ENCODE data around the gene FUT8.

FUT8 gene

DNA sequence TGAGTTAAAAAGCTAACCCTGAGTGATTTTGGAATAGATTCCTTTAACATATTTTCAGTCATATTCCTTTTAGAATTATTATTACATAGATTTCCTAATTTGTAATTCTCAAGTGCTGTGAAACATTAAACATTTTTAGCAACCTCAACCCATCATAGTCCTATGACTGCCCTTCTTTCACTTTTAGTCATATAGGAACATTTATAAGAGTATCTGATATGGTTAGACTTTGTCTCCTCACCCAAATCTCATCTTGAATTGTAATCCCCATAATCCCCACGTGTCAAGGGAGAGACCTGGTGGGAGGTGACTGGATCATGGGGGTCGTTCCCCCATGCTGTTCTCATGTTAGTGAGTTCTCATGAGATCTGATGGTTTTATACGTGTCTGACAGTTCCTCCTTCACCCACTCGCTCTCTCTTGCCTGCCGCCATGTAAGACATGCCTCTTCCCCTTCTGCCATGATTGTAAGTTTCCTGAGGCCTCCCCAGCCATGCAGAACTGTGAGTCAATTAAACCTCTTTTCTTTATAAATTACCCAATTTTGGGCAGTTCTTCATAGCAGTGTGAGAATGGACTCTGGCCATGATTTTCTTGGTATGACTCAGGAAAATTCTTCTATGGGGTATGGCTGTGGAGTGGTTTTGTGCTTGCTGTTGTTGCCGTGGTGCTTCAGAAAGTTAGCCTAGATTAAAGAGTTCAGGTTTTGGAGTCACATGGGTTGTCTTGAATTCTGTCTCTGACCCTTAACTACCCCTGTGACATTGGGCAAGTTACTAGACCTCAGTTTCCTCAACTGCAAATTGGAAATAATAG, 83.9 kb downstream of the FUT8 start:
- DNase-seq = no peak

DNA sequence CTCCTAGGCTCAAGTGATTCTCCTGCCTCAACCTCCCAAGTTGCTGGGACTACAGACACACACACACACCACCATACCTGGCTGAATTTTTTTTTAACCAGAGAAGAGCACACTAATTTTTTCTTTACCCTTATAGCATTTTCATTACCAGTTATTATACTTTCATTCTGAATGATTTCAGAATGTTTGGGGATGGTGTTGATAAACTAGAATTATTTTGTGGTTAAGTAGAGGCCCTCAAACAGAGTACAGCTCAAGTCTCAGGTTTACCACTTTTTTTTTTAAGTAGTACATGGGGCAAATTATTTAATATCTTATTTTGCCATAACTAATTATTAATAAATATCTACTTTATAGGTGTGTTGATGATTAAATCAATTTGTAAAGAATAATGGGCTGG, 86.6 kb downstream of the FUT8 start:
- DNase-seq = no peak

DNA sequence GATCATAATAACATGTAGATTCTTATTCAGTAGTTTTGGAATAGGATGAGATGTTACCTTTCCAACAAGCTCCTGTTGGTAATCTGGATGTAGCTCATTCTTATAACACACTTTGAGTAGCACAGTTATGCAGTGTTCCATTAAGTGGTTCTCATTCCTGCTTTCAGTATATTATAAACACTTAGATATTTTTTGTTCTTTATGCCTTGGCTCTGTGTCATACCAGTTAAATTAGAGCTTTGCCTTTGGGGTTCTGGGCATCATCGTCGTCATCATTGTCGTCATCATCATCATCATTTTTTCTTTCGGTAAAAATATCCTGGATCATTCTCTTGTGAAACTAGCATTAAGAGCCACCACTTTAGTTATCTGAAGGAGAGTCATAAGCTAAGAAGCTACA, 87.5 kb downstream of the FUT8 start:
- no peak for DNase-seq

DNA sequence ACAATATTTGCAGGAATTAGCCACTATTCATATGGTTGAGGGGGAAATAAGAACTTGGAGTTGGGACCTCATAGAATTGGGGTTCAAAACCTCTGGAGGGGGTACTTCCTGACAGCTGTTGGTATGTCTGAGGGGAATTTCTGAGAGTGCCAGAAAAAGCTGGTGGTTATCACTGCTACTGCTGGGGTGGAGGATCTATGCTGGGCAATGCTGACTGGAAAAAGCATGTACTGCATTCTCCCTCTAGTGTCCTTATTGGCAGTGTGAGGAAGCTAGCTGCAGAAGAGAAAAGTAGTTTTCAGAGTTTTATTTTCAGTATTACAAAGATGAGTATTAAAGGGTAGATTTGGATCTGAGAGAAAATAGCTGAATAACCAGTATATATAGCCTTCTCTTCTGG, 88.8 kb downstream of the FUT8 start:
- DNase-seq = no peak

DNA sequence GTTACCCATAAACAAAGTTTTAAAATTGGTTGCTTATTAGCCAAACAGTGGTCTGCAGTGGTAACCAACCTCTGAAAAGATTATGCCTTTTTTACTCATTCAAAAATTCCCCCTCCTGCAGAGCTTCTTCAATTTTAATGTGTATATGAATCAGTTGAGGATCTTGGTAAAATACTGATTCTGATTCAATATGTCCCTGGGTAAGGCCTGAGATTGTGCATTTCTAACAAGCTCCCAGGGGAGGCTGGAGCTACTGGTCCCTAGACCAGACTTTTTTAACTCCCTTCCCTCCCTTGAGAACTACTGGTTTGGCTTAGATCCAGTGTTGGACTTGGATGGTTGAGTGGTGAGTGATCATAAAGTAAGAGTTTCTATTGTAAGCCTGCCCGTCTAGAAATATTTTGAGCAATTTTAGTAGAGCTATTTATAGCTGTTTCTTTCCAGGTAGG, 90.2 kb downstream of the FUT8 start:
- DNase-seq = peak; percentile 95

DNA sequence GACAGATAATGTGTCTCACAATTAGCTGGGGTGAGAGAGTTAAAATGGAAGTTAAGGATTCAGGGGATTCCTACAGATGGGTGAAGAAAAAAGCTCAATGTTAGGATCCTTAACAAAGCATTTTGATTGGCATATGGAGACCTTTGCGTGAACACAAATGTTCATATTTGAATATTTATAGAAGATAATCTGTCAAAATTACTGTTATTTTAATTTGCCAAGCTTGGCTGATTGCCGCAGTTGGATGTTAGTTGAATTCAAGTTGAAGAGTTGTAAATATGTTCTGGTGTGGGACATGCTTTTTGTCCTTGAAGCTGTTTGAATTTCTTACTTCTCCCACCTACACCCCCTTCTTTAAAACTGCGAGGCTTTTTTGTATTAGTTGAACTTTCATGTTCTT, 91.2 kb downstream of the FUT8 start:
- DNase-seq = no peak

DNA sequence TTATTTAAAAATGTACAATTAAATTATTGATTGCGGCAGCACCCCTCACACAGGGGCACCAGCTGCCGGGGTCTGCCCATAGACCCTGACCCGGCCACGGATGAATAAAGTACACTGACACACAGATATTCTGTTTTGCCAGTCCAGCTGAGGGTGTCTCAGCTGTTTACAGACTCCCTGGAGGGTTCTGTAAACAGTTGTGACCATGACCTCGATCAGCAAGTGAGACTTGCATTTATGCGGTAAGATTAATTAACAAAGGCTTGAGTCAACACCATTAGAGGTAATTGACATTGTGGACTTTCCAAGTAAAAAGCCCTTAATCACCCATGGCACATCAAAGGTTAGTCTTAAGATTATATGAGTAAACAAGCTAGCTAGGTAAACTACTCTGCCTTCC, 94.3 kb downstream of the FUT8 start:
- peak; percentile 81 for DNase-seq

DNA sequence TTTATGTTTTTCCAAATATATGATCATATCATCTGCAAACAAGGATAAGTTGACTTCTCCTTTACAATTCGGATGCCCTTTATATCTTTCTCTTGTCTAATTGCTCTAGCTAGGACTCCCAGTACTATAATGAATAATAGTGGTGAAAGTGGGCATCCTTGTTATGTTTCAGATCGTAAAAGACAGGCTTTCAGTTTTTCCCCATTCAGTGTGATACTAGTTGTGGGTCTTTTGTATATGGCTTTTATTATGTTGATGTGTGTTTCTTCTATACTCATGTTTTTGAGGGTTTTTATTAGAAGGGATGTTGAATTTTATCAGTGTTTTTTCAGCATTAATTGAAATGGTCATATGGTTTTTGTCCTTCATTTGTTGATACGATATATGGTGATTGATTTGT, 97.3 kb downstream of the FUT8 start:
- DNase-seq = no peak

DNA sequence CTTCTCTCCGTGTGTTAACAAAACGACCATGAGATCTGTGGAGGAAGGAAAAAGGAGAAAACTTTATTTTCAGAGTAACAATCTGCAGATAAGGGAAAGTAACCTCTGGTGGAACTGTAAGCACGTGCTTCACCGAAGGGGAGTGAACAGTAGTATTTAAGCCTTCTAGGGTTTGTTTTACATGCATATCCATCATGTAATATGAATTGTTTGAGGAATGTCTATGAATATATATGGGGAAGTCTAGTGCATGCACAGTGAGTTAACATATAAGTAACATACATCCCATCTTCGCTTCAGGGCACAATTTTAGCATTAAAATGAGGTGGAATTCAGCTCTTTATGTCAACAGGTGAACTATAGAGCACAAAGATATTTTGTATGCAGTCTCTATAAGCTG, 101.1 kb downstream of the FUT8 start:
- no peak for DNase-seq

DNA sequence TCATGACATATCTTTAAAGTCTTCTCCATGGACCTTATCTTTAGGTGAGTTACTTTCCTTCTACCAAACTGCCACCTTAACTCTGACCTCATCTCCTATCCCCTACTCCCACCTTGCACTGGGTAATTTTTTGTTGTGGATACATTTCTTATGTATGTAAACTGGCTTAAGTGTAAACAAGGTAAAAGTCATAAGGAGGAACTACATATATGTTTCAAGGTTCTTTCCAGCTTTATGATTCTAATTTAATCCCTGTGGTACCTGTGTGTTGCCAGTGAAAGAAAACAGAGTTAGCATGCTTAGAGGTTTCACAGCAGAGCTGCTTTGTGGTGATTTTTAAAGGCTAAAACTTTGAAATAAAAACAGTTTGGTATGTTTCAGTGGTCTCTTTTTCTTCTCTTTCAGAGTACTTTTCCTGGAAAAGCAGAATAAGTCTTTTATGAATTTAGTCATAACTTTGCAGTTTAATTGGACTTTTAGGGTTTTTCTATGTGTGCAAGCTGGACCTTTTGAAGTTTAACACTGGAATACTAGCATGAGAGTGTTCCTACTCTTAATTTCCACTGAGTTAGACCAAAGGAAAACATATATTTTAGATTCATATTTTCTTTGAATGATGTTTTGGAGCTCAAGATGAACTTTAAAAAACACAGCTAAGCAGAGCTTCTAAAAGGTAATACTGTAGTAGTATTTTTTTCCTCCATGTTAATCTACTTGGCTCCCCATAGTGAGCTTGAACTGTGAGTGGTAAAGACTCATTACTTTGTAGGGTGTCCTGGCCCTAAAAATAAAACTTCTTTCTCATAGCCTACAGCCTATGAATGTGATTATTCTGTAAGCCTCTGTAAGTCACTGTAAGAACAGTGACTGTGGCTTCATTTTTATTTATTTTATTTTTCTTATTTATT, 105.4 kb downstream of the FUT8 start:
- DNase-seq = no peak

DNA sequence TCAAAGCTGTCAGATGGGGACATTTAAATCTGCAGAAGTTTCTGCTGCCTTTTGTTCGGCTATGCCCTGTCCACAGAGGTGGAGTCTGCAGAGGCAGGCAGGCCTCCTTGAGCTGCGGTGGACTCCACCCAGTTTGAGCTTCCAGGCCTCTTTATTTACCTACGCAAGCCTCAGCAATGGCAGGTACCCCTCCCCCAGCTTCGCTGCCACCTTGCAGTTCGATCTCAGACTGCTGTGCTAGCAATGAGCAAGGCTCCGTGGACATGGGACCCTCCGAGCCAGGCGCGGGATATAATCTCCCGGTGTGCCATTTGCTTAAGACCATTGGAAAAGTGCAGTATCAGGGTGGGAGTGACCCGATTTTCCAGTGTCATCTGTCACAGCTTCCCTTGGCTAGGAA, 115.5 kb downstream of the FUT8 start:
- no peak for DNase-seq

DNA sequence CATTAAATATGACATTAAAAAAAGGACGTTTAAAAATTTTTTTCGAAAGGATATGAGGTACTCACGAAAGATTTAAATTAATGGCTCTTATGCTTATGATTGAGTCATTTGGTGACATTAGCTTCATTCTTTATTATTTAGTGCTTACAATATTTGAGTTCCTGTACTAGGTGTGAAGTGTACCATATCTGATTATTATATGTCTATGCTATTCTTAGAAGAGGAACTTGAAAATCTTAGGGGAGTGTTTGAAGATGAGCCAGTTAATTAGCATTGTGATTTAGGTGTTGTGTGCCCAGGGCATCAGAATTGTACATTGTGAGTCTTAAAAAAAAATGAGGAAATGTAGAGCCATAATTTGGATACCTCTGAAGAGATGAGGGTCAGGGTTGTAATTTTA, 118.6 kb downstream of the FUT8 start:
- DNase-seq = no peak

DNA sequence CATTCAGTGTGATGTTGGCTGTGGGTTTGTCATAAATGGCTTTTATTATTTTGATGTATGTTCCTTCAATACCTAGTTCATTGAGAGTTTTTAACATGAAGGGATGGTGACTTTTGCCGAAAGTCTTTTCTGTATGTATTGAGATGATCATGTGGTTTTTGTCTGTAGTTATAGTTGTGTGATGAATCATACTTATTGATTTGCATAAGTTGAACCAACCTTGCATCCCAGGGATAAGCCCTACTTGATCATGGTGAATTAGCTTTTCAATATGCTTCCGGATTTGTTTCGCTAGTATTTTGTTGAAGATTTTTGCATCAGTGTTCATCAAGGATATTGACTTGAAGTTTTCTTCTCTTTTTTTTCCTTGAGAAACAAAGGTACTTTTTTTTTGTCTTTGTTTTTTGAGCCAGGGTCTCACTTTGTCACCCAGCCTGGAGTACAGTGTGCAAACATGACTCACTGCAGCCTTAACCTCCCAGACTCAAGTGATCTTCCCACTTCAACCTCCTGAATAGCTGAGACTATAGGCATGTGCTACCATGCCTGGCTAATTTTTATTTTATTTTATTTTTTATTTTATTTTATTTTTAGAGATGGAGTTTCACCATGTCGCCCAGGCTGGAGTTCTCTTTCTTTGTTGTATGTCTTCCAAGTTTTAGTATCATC, 121.3 kb downstream of the FUT8 start:
- no peak for DNase-seq

DNA sequence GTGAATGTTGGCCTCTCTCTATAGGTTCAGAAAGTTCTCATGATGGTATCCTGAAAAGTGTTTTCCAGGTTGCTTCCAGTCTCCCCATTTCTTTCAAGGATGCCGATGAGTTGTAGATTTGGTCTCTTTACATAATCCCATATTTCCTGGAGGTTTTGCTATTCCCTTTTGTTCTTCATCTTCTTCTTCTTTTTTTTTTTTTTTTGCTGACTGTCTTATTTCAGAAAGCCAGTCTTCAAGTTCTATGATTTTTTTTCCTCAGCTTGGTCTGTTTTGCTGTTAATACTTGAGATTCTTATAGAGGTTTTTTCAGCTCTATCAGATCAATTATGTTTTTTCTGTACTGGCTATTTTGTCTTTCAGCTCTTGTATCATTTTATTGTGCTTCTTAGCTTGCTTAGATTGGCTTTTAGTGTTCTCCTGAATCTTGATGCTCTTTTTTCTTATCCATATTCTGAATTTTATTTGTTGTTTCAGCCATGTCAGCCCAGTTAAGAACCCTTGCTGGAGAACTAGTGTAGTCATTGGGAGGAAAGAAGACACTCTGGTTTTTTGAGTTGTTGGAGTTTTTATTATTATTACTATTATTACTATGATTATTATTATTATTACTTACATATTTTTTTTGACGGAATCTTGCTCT, 124.4 kb downstream of the FUT8 start:
- DNase-seq = no peak

DNA sequence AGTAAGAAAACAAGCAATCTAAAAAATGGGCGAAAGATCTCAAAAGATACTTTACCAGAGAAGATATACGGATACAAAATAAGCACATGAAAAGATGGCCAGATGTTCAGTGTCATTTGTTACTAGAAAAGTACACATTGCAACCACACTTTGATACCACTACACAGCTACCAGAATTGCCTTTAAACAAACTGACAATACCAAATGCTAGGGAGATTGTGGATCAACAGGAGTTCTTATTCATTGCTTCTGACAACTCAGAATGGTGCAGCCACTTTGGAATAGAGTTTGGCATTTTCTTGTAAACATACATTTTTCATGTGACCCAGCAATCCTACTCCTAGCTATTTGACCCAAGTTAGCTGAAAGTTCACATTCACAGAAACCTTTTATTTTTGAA, 136.3 kb downstream of the FUT8 start:
- no peak for DNase-seq

DNA sequence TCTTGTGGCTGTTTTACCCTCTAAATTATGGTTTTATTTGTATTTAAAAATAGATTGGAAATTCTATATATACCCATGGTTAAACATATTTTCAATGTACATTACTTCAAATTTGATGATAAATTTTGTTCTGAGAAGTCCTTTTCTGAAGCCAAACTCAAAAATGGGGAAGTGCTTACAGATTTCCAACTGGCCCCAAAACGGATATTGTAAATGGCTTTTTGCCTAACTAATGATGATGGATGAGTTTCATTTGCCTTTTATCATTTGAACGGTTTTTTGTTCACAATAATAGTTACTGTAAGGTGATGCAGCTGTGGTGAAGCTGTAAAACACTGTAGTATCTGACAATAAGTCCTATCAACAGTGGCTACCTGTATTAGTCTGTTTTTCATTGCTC, 136.9 kb downstream of the FUT8 start:
- DNase-seq = no peak

DNA sequence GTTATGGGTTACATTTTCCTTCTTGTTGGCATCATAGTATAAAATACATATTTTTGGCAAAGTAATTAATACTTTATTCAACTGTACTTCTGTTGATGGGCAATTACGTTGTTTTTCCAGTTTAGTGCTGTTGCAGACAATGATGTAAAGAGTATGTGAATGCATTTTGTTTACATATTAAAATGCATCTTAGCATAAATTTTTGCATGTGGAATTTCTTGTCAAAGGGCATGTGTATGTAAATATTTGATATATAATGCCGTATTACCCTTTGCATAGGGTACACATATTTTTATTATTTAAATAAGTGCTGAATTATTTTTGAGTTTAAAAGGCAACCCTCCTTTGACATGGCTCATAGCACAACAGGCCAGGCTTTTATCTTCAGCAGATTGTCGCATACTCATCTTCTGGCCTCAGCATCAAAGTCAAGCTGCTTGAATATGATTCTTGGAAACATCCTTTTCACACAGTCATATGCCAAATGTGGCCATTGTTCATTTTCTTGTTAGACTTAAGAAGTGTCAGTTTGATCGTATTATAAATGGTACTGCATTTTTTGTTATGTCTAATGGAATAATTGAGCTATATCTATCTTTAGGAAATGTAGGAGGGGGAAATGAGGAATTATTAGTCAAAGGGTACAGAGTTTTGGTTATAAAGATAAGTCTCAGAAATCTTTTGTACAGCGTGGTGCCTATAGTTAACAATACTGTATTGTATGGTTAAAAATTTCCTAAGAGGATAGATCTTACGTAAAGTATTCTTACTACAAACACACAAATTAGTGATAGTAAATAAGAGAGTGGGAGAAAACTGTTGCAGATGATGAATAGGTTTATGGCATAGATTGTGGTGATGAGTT, 138.5 kb downstream of the FUT8 start:
- no peak for DNase-seq

DNA sequence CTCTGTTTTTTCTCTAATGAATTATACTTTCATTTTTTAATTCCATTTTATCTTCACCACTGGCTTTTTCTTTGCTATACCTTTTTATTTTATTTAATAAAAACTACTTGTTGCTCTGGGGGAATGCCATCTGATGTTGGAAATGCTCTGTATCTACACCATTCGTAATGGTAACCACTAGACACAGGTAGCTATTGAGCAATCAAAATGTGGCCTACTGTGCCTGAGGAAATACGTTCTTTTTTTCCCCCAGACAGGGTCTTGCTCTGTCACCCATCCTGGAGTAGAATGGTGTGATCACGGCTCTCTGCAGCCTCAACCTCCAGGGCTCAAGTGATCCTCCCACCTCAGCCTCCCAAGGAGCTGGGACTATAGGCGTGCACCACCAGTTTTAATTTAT, 140.2 kb downstream of the FUT8 start:
- no peak for DNase-seq

DNA sequence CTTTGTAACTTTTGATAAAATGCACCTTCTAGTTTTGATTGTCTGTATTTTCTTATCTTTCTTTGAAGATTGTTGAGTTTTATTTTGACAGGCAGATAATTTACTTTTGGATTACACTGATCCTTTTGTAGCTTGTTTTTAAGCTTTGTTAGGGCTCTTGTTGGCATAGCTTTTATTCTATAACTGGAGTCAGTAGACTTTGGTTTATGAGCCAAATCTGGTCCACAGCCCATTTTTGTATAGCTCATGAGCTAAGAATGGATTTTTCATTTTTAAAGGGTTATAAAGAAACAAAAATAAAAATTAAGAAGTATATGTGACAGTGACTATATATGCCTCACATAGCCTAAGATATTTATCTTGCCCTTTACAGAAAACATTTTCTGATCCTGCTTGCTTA, 142.3 kb downstream of the FUT8 start:
- no peak for DNase-seq

DNA sequence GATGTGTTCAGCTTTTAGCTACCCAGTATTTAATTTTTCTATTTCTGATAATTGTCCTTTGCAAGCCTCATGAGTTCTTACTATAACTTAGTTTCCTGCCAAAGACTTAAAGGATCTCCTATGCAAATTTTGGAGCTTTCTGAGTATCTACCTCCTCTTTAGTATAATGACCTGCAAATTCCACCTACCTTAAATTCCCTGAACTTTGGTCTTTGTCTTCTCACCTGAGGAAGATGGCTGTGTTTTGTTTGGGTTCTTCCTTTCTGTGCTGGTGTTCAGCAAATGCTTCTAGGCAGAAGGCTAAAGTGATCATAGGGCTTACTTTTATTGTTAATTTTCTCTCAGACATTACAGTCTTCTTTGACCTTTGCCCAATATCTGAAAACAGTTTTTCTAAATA, 142.8 kb downstream of the FUT8 start:
- DNase-seq = no peak

DNA sequence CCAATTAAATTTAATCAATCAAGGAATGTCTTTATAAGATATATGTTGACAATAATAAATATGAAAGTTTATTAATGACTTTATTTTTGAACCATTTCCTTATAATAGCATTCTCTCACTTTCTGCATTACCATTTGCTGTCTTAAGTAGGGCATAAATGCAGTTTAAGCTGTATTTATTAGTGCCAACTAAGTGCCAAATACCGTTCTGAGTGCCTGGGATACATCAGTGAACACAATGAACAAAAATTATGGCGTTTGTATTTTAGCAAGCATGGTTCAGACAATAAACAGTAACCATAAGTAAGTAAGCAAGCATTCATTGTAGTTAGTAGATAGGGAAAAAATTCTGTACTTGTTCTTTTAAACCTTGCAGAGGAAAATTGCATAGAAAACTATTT, 145.8 kb downstream of the FUT8 start:
- no peak for DNase-seq
